Measurements from ENCODE around the gene SCD. TPM values are rescaled to one million over a fixed set of nuclear protein-coding genes. Genes with fewer than 3 reads are reported as not detected.

SCD gene
- total and polyA plus RNA-seq, 2 donors (not counting 1 experiment from before 2014, with no cell fraction given): 0.89 to 5.1 TPM

- no peaks in the 10 kb centered on the region for H3K9me3 ChIP-seq (ENCODE audit: control extremely low read depth in 1 of 3, control insufficient read depth in 2 of 3, insufficient read depth in 1 of 3, low read length in 2 of 3)
- H3K27ac Mint-ChIP-seq: no peak overlapping the region
- H3K4me1 Mint-ChIP-seq: no peaks in the 10 kb centered on the region
- no peak overlapping the region for H3K27ac ChIP-seq (ENCODE audit: low read length in 2 of 2)
- H2AFZ ChIP-seq (ENCODE audit: insufficient read depth, low read depth, low read length, poor library complexity, severe bottlenecking): no peak overlapping the region
- DNase-seq (no peak), ATAC-seq (ENCODE audit: low read depth) (no peak)
- H3K9me3 Mint-ChIP-seq (ENCODE audit: insufficient read depth): no peaks in the 10 kb centered on the region
- no peaks in the 10 kb centered on the region for H3K27me3 ChIP-seq (replicated peaks in 1 of 4; ENCODE audit: control extremely low read depth in 1 of 4, control insufficient read depth in 3 of 4, insufficient read depth in 4 of 4, low read length in 3 of 4)
- H4K20me1 ChIP-seq (ENCODE audit: control insufficient read depth, insufficient read depth, low read length, poor library complexity, severe bottlenecking): no peaks in the 10 kb centered on the region
- WGBS (ENCODE audit: insufficient coverage): 100% methylated on average over 7 of the region's 14 CpGs
- H3K79me2 ChIP-seq (ENCODE audit: control insufficient read depth, insufficient read depth, low read length): no peaks in the 10 kb centered on the region
- H3K4me2 ChIP-seq (replicated peaks; ENCODE audit: low read depth, low read length, poor library complexity, severe bottlenecking): no peak overlapping the region
- no peak overlapping the region for H3K9ac ChIP-seq (ENCODE audit: low read length)
- H3K4me1 ChIP-seq (ENCODE audit: control insufficient read depth in 2 of 2, insufficient read depth in 2 of 2, low read length in 2 of 2): no peaks in the 10 kb centered on the region
- no peak overlapping the region for H3K4me3 Mint-ChIP-seq
- H3K4me3 ChIP-seq (ENCODE audit: control extremely low read depth in 1 of 5, extremely low read depth in 1 of 5, insufficient read depth in 1 of 5, low read depth in 2 of 5, low read length in 4 of 5): no peak overlapping the region
- ChIA-PET CTCF (interaction anchor here (0.7 kb wide), 1 partner anchor 501 kb away, joined by 3 read pairs; no protein-coding TSS in a partner anchor), POLR2A (no interaction called here)
- intact Hi-C loops (cut with micrococcal nuclease): no loop called here
- no peak for TF ChIP-seq CTCF (IDR thresholded peaks at IDR 0.05)
- TF ChIP-seq EZH2 (IDR thresholded peaks at IDR 0.05; ENCODE audit: borderline replicate concordance, insufficient read depth, low read depth, low read length, poor library complexity, severe bottlenecking): no peak
- H3K36me3 ChIP-seq (replicated peaks in 1 of 2; ENCODE audit: control extremely low read depth in 1 of 2, control insufficient read depth in 1 of 2, extremely low read depth in 1 of 2, insufficient read depth in 2 of 2, low read length in 1 of 2): peaks cover 3 to 4% of the 10 kb centered on the region in 2 experiments
- H3K27me3 Mint-ChIP-seq: no peaks in the 10 kb centered on the region
These were observed 9.3 kb downstream of the SCD start for GRCh38 chr10:100356067-100357017.

All from B cell (primary cell).